ENCODE data around the gene CCT7. TPM values are rescaled to one million over a fixed set of nuclear protein-coding genes. Genes with fewer than 3 reads are reported as not detected.

CCT7 gene
- polyA plus RNA-seq, 3 donors: 283 to 292 (median 283) TPM

GRCh38 chr2:73291461-73292315 is 57.6 kb downstream of the CCT7 start:
- no peak for DNase-seq (ENCODE audit: low read depth in 3 of 3, low spot score in 2 of 3)

DNA sequence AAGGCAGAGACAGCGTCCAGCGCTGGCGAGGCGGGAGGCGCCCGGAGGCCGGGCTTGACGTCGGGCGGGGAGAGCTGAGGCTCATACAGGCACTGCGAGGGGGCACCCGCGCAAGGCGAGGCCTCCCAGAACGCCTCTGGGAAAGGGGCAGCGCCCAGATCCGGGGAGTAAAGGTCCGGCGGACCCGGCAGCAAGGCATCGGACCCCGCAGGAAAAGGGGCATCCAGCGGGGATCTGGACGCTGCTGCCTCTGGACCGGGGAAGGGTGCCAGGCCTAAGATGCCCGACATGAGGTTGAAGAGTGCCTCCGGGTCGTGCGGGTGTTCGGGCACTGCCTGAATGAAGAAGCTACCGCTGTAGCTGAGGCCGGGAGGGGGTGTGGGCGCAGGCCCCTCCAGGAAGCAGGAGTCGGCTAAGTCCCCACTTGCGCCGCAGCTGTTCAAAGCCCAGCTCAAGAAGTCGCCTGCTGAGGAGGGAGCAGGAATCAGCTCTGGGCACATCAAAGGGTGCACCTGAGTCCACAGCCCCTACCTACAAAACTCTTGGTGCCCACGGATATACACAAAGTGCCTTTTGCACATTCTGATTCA is 58.3 kb downstream of the CCT7 start:
- DNase-seq (ENCODE audit: low read depth in 3 of 3, low spot score in 2 of 3): no peak

GRCh38 chr2:73292906-73293533 is 58.9 kb downstream of the CCT7 start:
- no peak for DNase-seq (ENCODE audit: low read depth in 3 of 3, low spot score in 2 of 3)

- DNase-seq (ENCODE audit: low read depth in 3 of 3, low spot score in 2 of 3): no peak
These were observed 59.5 kb downstream of the CCT7 start, which contains the start of gene EGR4 for GRCh38 chr2:73293534-73294171. TSS of gene EGR4 (minus strand) at chr2:73293548. CDS start at chr2:73293317, 231 bp downstream.

DNA sequence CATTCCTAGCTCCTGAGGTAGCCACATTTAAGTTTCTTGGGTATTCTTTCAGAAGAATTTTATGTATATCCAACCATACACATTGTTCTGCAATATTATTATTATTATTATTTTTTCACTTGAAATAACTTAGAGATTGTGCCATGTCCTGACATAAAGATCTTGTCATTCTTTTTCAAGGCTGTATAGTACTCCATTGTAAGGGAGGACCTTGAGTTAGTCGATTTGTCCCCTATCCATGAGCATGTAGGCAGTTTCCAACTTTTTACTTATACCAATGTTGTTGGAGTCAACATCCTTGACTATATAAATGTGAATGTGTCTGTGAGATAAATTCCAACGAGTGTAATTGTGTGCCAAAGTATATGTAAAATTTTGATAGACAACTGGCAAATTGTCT is 60.1 kb downstream of the CCT7 start:
- DNase-seq (ENCODE audit: low read depth in 3 of 3, low spot score in 2 of 3): no peak

DNA sequence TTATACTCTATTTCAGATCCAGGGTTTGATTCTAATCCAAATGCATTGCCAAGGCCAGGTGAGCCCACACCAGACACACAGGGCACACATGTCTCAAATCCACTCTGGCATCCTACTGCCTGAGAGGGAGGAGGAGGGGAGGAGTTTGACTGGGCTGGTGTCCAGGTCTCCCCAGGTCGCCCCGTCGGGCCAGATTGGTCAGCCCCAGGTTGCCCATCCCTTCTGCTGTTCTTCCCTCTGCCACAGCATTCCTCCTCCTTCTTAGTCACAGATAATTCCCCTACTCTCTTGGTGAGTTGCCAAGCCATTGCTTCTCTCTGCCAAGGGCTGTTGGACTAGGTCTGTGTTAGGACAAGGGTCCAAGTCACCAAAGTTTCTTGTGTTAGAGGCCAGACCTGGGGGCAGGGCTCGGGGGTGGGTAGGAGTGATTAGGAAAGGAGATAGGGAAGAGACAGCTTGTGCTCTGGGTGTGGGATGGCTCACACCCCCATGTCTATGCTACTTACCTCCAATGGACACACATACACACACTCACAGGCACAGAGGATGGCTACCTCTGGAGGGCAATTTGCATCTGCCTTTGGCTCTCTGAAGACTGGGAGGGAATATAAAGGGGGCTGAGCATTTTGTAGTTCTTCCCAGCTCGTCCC is 61.8 kb downstream of the CCT7 start:
- DNase-seq (ENCODE audit: low read depth in 3 of 3, low spot score in 2 of 3): no peak

- no peak for DNase-seq (ENCODE audit: low read depth in 3 of 3, low spot score in 2 of 3)
These were observed 63.0 kb downstream of the CCT7 start for GRCh38 chr2:73297151-73297559.

DNA sequence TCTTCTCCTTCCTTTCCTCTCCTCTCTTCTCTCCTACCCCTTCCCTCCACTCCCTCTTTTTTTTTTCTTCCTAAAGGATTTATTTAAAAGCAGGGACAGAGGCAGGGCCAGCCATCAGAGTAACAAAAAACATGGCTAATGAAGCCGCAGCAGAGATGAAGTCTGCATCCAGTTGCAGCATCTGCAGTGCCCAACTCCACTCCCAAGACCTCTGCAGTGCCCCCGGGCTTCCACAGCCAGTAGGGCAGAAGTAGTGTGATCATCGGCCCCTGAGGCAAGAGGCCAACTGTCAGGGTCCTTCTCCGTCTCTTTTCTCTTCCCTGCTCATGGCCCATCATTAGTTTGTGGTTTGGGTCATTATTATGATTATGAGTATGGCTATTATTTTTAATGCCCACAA is 63.5 kb downstream of the CCT7 start:
- DNase-seq (ENCODE audit: low read depth in 3 of 3, low spot score in 2 of 3): no peak

GRCh38 chr2:73300926-73301325 is 66.8 kb downstream of the CCT7 start:
- DNase-seq (ENCODE audit: low read depth in 3 of 3, low spot score in 2 of 3): no peak

GRCh38 chr2:73301636-73302035 is 67.5 kb downstream of the CCT7 start:
- no peak for DNase-seq (ENCODE audit: low read depth in 3 of 3, low spot score in 2 of 3)

Other genes starting within 250 kb of the CCT7 start
- 10 to 100 TPM; 23.2 to 25.7 (median 23.9) TPM for gene SFXN5, start 162.6 kb upstream of the CCT7 start, polyA plus RNA-seq (ENCODE audit: insufficient read length in 3 of 3)
- gene RAB11FIP5, start 121.4 kb upstream of the CCT7 start, polyA plus RNA-seq (ENCODE audit: insufficient read length in 3 of 3): 10 to 100 TPM; 39.9 to 45.0 (median 40.3) TPM
- under 1 TPM in 1 of 3 donors, not detected in 2; 0.04 TPM for gene NOTO, start 31.7 kb upstream of the CCT7 start, polyA plus RNA-seq (ENCODE audit: insufficient read length in 3 of 3)
- gene SMYD5, start 20.1 kb upstream of the CCT7 start, polyA plus RNA-seq (ENCODE audit: insufficient read length in 3 of 3): 10 to 100 TPM; 31.4 to 37.4 (median 32.7) TPM
- gene PRADC1, start 1.1 kb upstream of the CCT7 start, polyA plus RNA-seq (ENCODE audit: insufficient read length in 3 of 3): 10 to 100 TPM; 11.6 to 14.6 (median 14.1) TPM
- 1 to 10 TPM; 1.6 to 1.9 (median 1.6) TPM for gene FBXO41, start 50.2 kb downstream of the CCT7 start, polyA plus RNA-seq (ENCODE audit: insufficient read length in 3 of 3)
- gene EGR4, start 59.2 kb downstream of the CCT7 start, polyA plus RNA-seq (ENCODE audit: insufficient read length in 3 of 3): not detected
- gene ALMS1, start 151.5 kb downstream of the CCT7 start, polyA plus RNA-seq (ENCODE audit: insufficient read length in 3 of 3): 10 to 100 TPM; 32.9 to 41.1 (median 38.6) TPM